Type B pancreatic cell (in vitro differentiated cells): ENCODE results near the gene PERM1. TPM values are rescaled to one million over a fixed set of nuclear protein-coding genes. Genes with fewer than 3 reads are reported as not detected.
A peak's percentile ranks its signal among the peaks of the same experiment; 100 is the strongest.
"Not testable (repeated sequence)": the region's sequence is repeated elsewhere in the genome, so short reads cannot be mapped to it uniquely, and the experiment has no call there.

ENCODE experiments used
- DNase-seq: peaks from one replicate; pipeline ENCODE4 v3.0.0; 2021; ENCODE audit warnings: mixed read lengths; ENCODE audit not compliant: unreplicated experiment; ENCODE audit errors: extremely low spot score
- H3K27ac Mint-ChIP-seq: 2 replicates; pipeline ENCODE4 v1.8.0; 2021; ENCODE audit warnings: mild to moderate bottlenecking, mixed read lengths
- H3K27me3 Mint-ChIP-seq: 2 replicates; pipeline ENCODE4 v1.8.0; 2021; ENCODE audit warnings: mixed read lengths
- H3K36me3 Mint-ChIP-seq: 2 replicates; pipeline ENCODE4 v1.8.0; 2021; ENCODE audit warnings: mixed read lengths
- H3K4me1 Mint-ChIP-seq: one replicate; pipeline ENCODE4 v1.8.0; 2021; ENCODE audit warnings: mixed read lengths; ENCODE audit not compliant: unreplicated experiment
- H3K4me3 Mint-ChIP-seq: 2 replicates; pipeline ENCODE4 v1.8.0; 2021; ENCODE audit warnings: mild to moderate bottlenecking, mixed read lengths
- H3K9me3 Mint-ChIP-seq: 2 replicates; pipeline ENCODE4 v1.8.0; 2021; ENCODE audit warnings: mixed read lengths
- CTCF ChIP-seq: fragments of 200-600 bp; sonication (generic); conservative IDR thresholded peaks from 2 replicates; pipeline ENCODE4 v1.5.0; 2021; ENCODE audit warnings: antibody characterized with exemption, mild to moderate bottlenecking
- total RNA-seq: library from RNA; stranded (reverse); gene quantifications from 2 replicates; pipeline ENCODE4 v1.2.1, GENCODE V29; 2021; ENCODE audit warnings: low replicate concordance

The PERM1 gene
- total RNA-seq, 1 donor from 2014 or later: 0.34 TPM

GRCh38 chr1:997993-998744 lies 16.3 kb upstream of the PERM1 start:
- TF ChIP-seq CTCF: peak; percentile 22
- peak; percentile 71 for DNase-seq
- Mint-ChIP-seq H3K4me1 (peaks cover 8% of the 10 kb centered on the region), H3K36me3 (no peaks in the 10 kb centered on the region), H3K4me3 (peak overlapping the region; percentile 80), H3K27me3 (peaks cover 23% of the 10 kb centered on the region), H3K27ac (no peak overlapping the region), H3K9me3 (no peaks in the 10 kb centered on the region)

GRCh38 chr1:997713-997992 lies 15.8 kb upstream of the PERM1 start:
- Mint-ChIP-seq H3K9me3 (peaks cover 1% of the 10 kb centered on the region), H3K27ac (no peak overlapping the region), H3K27me3 (peaks cover 23% of the 10 kb centered on the region), H3K4me1 (peaks cover 8% of the 10 kb centered on the region), H3K36me3 (no peaks in the 10 kb centered on the region), H3K4me3 (no peak overlapping the region)
- no peak for DNase-seq
- TF ChIP-seq CTCF: no peak

GRCh38 chr1:996851-997712 lies 15.2 kb upstream of the PERM1 start:
- no peak for TF ChIP-seq CTCF
- peak overlapping the region; percentile 82 for H3K4me3 Mint-ChIP-seq
- H3K9me3 Mint-ChIP-seq: peaks cover 4% of the 10 kb centered on the region
- H3K36me3 Mint-ChIP-seq: no peaks in the 10 kb centered on the region
- H3K4me1 Mint-ChIP-seq: peaks cover 8% of the 10 kb centered on the region
- H3K27me3 Mint-ChIP-seq: peaks cover 26% of the 10 kb centered on the region
- DNase-seq: no peak
- H3K27ac Mint-ChIP-seq: peak overlapping the region; percentile 88

GRCh38 chr1:995665-996633 lies 14.1 kb upstream of the PERM1 start:
- Mint-ChIP-seq H3K9me3 (peaks cover 4% of the 10 kb centered on the region), H3K36me3 (no peaks in the 10 kb centered on the region), H3K27me3 (peaks cover 31% of the 10 kb centered on the region), H3K27ac (peak overlapping the region; percentile 90), H3K4me3 (peak overlapping the region; percentile 80), H3K4me1 (peaks cover 8% of the 10 kb centered on the region)
- no peak for TF ChIP-seq CTCF
- DNase-seq: no peak

- not testable (repeated sequence) for H3K4me1 Mint-ChIP-seq, H3K4me3 Mint-ChIP-seq, H3K36me3 Mint-ChIP-seq, H3K9me3 Mint-ChIP-seq, DNase-seq
- peak overlapping the region; percentile 72 for H3K27ac Mint-ChIP-seq
- H3K27me3 Mint-ChIP-seq: peaks cover 32% of the 10 kb centered on the region
Observed at GRCh38 chr1:994546-994945, 12.7 kb upstream of the PERM1 start.
